ENCODE measurements around the gene SLC13A2. TPM values are rescaled to one million over a fixed set of nuclear protein-coding genes. Genes with fewer than 3 reads are reported as not detected.

The SLC13A2 gene
- total and polyA plus RNA-seq, 2 of the 4 experiments (the other 2 are of a cell fraction) = not detected

- Histone ChIP-seq H3K4me1 (ENCODE audit: control insufficient read depth, insufficient read depth, low read length) (peaks cover 6% of the 10 kb centered on the region; the same call in 1 of the 2 replicates), H3K4me2 (ENCODE audit: low read depth, low read length) (no peak overlapping the region), H3K56ac (ENCODE audit: extremely low read depth, insufficient read depth, low read length) (no peak overlapping the region), H3K9me1 (ENCODE audit: insufficient read depth, low read length) (no peaks in the 10 kb centered on the region), H2BK120ac (ENCODE audit: low read depth, low read length) (no peak overlapping the region), H3K27ac (ENCODE audit: insufficient read depth, low read length) (no peak overlapping the region), H2BK20ac (ENCODE audit: low read depth, low read length) (no peak overlapping the region), H3K9me3 (ENCODE audit: control insufficient read depth, insufficient read depth, low read length) (no peaks in the 10 kb centered on the region), H3K4ac (ENCODE audit: low read depth, low read length) (no peak overlapping the region), H2BK15ac (ENCODE audit: low read depth, low read length) (no peak overlapping the region), H3K27me3 (ENCODE audit: control insufficient read depth, insufficient read depth, low read length) (peaks cover 26% of the 10 kb centered on the region), H2AK9ac (replicated peaks; ENCODE audit: low read depth, low read length, poor library complexity) (no peak overlapping the region), H3K9ac (ENCODE audit: low read depth, low read length) (no peak overlapping the region), H2BK5ac (ENCODE audit: low read depth, low read length, poor library complexity, severe bottlenecking) (no peak overlapping the region), H3K23ac (ENCODE audit: low read depth, low read length) (no peak overlapping the region), H4K5ac (ENCODE audit: low read depth, low read length) (no peak overlapping the region), H4K20me1 (ENCODE audit: insufficient read depth, low read length) (0 out of 2 replicates have a peak, but pooled peaks cover 5% of the 10 kb centered on the region), H2AFZ (replicated peaks; ENCODE audit: low read length, poor library complexity) (no peak overlapping the region), H4K91ac (ENCODE audit: insufficient read depth, low read depth, low read length) (no peak overlapping the region), H3K36me3 (ENCODE audit: control insufficient read depth, insufficient read depth, low read length) (no peaks in the 10 kb centered on the region), H3K79me1 (ENCODE audit: low read depth in 1 of 2, low read length in 2 of 2) (no peaks in the 10 kb centered on the region), H4K8ac (ENCODE audit: low read depth in 2 of 2, low read length in 2 of 2) (no peak overlapping the region), H3K14ac (replicated peaks; ENCODE audit: low read depth, low read length) (no peak overlapping the region), H2AK5ac (ENCODE audit: low read depth, low read length) (no peak overlapping the region), H3K4me3 (ENCODE audit: insufficient read depth, low read depth, low read length) (no peak overlapping the region), H3K18ac (ENCODE audit: low read depth, low read length) (no peak overlapping the region)
- ChIA-PET POLR2A (ENCODE audit: unreplicated experiment) (no interaction called here), CTCF (no interaction called here)
- in situ Hi-C loops (cut with MboI; ENCODE audit: low sequenced_read_pairs) (loop anchor here (10.0 kb wide), 1 partner anchor 124 kb away; the partner anchor contains the start of gene RSKR), intact Hi-C loops (cut with micrococcal nuclease) (no loop called here), dilution Hi-C loops (cut with HindIII; ENCODE audit: low sequenced_read_pairs, unreplicated experiment) (no loop called here)
- no TSS peak for BruUV-seq (replicated peaks)
- no CpG with 5 or more reads among the region's 11 CpGs for WGBS, 2 experiments (ENCODE audit: extremely low coverage in 2 of 2, insufficient read length in 1 of 2)
- ATAC-seq (ENCODE audit: low read depth) (no peak), DNase-seq (no peak)
- TF ChIP-seq CTCF (conservative IDR thresholded peaks at IDR 0.05; ENCODE audit: low read depth, low read length) (no peak), RCOR1 (IDR thresholded peaks at IDR 0.05; ENCODE audit: insufficient replicate concordance, low read length) (no peak), RFX5 (IDR thresholded peaks at IDR 0.05; ENCODE audit: low read depth, low read length) (no peak), RAD21 (IDR thresholded peaks at IDR 0.05; ENCODE audit: low read length) (no peak), CEBPB (IDR thresholded peaks at IDR 0.05; ENCODE audit: low read depth, low read length) (no peak), USF2 (IDR thresholded peaks at IDR 0.05; ENCODE audit: low read depth, low read length) (no peak), ELK1 (IDR thresholded peaks at IDR 0.05; ENCODE audit: borderline replicate concordance, low read depth, low read length) (no peak), FOS (IDR thresholded peaks at IDR 0.05; ENCODE audit: low read depth, low read length) (no peak), NFE2L2 (IDR thresholded peaks at IDR 0.05; ENCODE audit: low read depth, low read length) (no peak), SMC3 (IDR thresholded peaks at IDR 0.05; ENCODE audit: low read depth, low read length) (no peak), POLR2A (IDR thresholded peaks at IDR 0.05; ENCODE audit: low read depth, low read length) (no peak), MAFK (IDR thresholded peaks at IDR 0.05; ENCODE audit: low read depth, low read length) (no peak), BHLHE40 (IDR thresholded peaks at IDR 0.05; ENCODE audit: low read depth, low read length) (no peak), CHD1 (IDR thresholded peaks at IDR 0.05; ENCODE audit: low read depth, low read length) (no peak)
Observed at GRCh38 chr17:28491286-28491685, 17.8 kb downstream of the SLC13A2 start.
